PC-9 (cell line): ENCODE measurements around the gene CFAP410.

Source experiments
- EZH2 ChIP-seq: fragments of 200-600 bp; sonication (generic); IDR thresholded peaks from 2 replicates; pipeline ENCODE4 v1.8.0; 2017; ENCODE audit warnings: antibody characterized with exemption, low read depth
- TF ChIP-seq, protein P1 (sequence below): fragments of 200-600 bp; sonication (generic); conservative IDR thresholded peaks from 2 replicates; pipeline ENCODE4 v1.6.1; 2017; ENCODE audit warnings: mixed run types, antibody characterized with exemption, mild to moderate bottlenecking, moderate library complexity

DNA sequence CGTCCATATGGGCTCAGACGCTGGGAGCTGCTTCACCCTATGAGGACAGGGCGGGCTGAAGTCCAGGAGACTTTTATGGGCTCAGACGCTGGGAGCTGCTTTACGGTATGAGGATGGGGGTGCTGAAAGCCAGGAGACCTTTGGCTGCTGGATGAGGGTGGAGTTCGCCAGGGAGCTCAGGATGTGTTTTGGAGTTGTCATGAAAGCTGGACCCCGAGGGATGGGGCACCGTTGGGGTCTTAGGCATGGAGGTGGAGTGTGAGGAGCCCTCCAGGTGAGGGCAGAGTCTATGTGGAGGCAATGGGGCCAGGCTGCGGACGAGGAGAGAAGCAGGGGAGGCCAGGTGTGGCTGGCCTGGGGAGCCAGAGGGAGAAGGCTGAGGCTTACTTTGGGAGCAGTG, 41.7 kb upstream of the CFAP410 start:
- TF ChIP-seq EZH2 = no peak
- TF ChIP-seq, protein P1, sequence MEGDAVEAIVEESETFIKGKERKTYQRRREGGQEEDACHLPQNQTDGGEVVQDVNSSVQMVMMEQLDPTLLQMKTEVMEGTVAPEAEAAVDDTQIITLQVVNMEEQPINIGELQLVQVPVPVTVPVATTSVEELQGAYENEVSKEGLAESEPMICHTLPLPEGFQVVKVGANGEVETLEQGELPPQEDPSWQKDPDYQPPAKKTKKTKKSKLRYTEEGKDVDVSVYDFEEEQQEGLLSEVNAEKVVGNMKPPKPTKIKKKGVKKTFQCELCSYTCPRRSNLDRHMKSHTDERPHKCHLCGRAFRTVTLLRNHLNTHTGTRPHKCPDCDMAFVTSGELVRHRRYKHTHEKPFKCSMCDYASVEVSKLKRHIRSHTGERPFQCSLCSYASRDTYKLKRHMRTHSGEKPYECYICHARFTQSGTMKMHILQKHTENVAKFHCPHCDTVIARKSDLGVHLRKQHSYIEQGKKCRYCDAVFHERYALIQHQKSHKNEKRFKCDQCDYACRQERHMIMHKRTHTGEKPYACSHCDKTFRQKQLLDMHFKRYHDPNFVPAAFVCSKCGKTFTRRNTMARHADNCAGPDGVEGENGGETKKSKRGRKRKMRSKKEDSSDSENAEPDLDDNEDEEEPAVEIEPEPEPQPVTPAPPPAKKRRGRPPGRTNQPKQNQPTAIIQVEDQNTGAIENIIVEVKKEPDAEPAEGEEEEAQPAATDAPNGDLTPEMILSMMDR = no peak
